AG09319 (cell line): Measurements from ENCODE around the gene MOV10L1.
"Not testable (repeated sequence)": the region's sequence is repeated elsewhere in the genome, so short reads cannot be mapped to it uniquely, and the experiment has no call there.

Experiments used
- DNase-seq: peaks from one replicate; pipeline ENCODE4 v3.0.0-alpha.2; 2010; ENCODE audit warnings: low read depth; ENCODE audit errors: extremely low read depth
- CTCF ChIP-seq: IDR thresholded peaks from 2 replicates; pipeline ENCODE4 v1.5.1; 2011; ENCODE audit warnings: low read depth, mild to moderate bottlenecking, inconsistent platforms, low read length, moderate library complexity

MOV10L1 gene

GRCh38 chr22:50141891-50142363 lies 52.1 kb downstream of the MOV10L1 start:
- no peak for DNase-seq
- TF ChIP-seq CTCF, result no peak; the same call in 1 of the 2 replicates

GRCh38 chr22:50143096-50143495 lies 53.3 kb downstream of the MOV10L1 start:
- no peak for DNase-seq
- no peak for TF ChIP-seq CTCF

GRCh38 chr22:50144005-50144614 lies 54.3 kb downstream of the MOV10L1 start:
- no peak for DNase-seq
- TF ChIP-seq CTCF, result no peak

GRCh38 chr22:50145721-50146438 lies 56.1 kb downstream of the MOV10L1 start:
- no peak for DNase-seq
- no peak for TF ChIP-seq CTCF

GRCh38 chr22:50146439-50147238 lies 56.8 kb downstream of the MOV10L1 start:
- no peak for DNase-seq
- TF ChIP-seq CTCF, result peak; percentile 57

- DNase-seq, result not testable (repeated sequence)
Observed at GRCh38 chr22:50147258-50148165, 57.7 kb downstream of the MOV10L1 start.

- no peak for DNase-seq
- TF ChIP-seq CTCF, result no peak
Observed at GRCh38 chr22:50148166-50148500, 58.3 kb downstream of the MOV10L1 start.
